Lower leg skin (tissue), 4 donors: ENCODE results near the gene CDKL5. TPM values are rescaled to one million over a fixed set of nuclear protein-coding genes. Genes with fewer than 3 reads are reported as not detected.

Source experiments
- DNase-seq, 2 donors: peaks; one replicate each; pipeline ENCODE4 v3.0.0-alpha.2; 2019; ENCODE audit warnings: low spot score in 2 of 2
- H3K4me3 ChIP-seq: fragments of 200-600 bp; sonication (generic); 2 replicates; pipeline ENCODE4 v1.5.1; 2017; ENCODE audit warnings: mild to moderate bottlenecking, low read depth; ENCODE audit not compliant: poor library complexity, severe bottlenecking
- CTCF ChIP-seq, 3 donors: fragments of 450-650 bp; IDR thresholded peaks; one replicate each; pipeline ENCODE4 v1.5.1; 2016; ENCODE audit warnings: antibody characterized with exemption in 3 of 3, mild to moderate bottlenecking in 3 of 3, moderate library complexity in 2 of 3
- POLR2A ChIP-seq, 2 donors: fragments of 450-650 bp; IDR thresholded peaks; one replicate each; pipeline ENCODE4 v1.6.1; 2016 to 2017; ENCODE audit warnings: antibody characterized with exemption in 2 of 2, mild to moderate bottlenecking in 1 of 2, moderate library complexity in 1 of 2
- WGBS, 2 donors: methylation state at CpG; one replicate each; pipeline ENCODE4 v1.1.5; 2018; 5-methylcytosine and 5-hydroxymethylcytosine counted together
- intact Hi-C: fragments of 100-400 bp; cut with DNase I; formaldehyde crosslinking; loops from one replicate; pipeline ENCODE4 v1.15.0; 2023; ENCODE audit warnings: low total_unique reads
- total RNA-seq, 4 donors: library from RNA; depleted of rRNA; stranded (reverse); fragments of >200 nt; gene quantifications; one replicate each; pipeline ENCODE4 v1.1.0, GENCODE V29; 2016

CDKL5 gene
- total RNA-seq, 4 donors from 2014 or later = 3.3 to 9.2 (median 5.1) TPM

DNA sequence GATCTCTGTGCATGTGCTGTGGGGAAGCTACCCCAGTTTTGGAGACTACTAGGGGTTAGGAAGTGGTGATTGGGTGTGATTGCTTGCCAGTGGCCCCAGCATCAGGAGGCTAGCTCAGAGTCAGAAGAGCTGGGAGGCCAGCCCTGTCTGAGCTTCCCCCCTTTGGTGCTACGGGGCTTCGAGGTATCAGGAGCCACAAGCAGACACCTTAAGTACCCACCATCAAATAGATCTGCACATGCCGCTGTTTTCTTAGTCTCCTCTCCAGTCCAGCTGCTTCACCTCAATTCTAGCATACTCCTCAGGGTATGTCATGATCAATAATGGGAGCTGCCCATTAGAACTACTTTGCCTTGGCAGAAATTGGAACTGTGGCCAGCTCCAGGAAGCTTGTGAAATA, 271.2 kb downstream of the CDKL5 start:
- TF ChIP-seq CTCF (IDR thresholded peaks at IDR 0.05) (no peak), POLR2A (IDR thresholded peaks at IDR 0.05) (no peak)
- intact Hi-C loops = no loop called here
- WGBS, 2 donors = 78 to 93% methylated on average over 2 to 3 of the region's 3 CpGs
- H3K4me3 ChIP-seq = no peak overlapping the region
- DNase-seq = no peak

GRCh38 chrX:18698737-18699650, 273.6 kb downstream of the CDKL5 start:
- TF ChIP-seq POLR2A (IDR thresholded peaks at IDR 0.05) (no peak), CTCF (IDR thresholded peaks at IDR 0.05) (no peak)
- intact Hi-C loops = no loop called here
- no peak overlapping the region for H3K4me3 ChIP-seq
- DNase-seq = no peak
- WGBS, 2 donors = 56 to 70% methylated on average over 12 of the region's 12 CpGs

DNA sequence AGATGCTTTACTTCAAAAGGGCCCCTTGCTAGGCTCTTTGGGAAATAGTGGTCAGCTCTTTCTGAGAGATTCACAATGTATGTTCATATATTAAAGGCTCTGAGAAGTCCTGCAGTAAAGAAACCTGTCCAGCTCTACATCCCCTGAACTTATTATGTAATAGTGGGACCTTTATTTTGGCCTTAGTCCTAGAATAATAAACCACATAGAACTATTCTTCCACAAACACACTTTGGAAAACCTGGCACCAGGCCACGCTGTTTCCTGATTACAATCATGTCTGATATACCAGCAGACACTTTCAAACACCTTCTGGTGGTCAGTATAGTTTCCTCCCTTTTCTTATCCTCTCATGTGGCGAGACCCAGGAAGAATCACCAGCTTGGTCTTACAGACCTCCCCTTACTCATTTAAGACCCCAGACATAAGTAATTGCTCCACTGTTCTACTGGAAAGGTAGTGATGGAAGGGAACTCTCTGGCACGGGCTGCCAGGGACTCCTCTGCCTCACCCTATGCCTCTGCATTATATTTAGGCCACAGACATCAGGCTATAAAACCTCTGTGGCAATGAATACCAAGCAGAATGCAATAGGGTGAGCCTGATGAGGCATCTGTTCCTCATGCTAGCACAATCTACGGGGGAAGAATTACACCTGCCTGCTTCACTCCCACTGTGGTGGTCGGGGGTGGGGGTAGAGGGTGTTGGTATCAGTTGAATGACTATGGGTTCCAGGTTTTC, 276.4 kb downstream of the CDKL5 start:
- no peak overlapping the region for H3K4me3 ChIP-seq
- WGBS, 2 donors = 67 to 76% methylated on average over 5 of the region's 5 CpGs
- intact Hi-C loops = no loop called here
- DNase-seq = no peak
- no peak for TF ChIP-seq POLR2A (IDR thresholded peaks at IDR 0.05)
- TF ChIP-seq CTCF (IDR thresholded peaks at IDR 0.05) = no peak

DNA sequence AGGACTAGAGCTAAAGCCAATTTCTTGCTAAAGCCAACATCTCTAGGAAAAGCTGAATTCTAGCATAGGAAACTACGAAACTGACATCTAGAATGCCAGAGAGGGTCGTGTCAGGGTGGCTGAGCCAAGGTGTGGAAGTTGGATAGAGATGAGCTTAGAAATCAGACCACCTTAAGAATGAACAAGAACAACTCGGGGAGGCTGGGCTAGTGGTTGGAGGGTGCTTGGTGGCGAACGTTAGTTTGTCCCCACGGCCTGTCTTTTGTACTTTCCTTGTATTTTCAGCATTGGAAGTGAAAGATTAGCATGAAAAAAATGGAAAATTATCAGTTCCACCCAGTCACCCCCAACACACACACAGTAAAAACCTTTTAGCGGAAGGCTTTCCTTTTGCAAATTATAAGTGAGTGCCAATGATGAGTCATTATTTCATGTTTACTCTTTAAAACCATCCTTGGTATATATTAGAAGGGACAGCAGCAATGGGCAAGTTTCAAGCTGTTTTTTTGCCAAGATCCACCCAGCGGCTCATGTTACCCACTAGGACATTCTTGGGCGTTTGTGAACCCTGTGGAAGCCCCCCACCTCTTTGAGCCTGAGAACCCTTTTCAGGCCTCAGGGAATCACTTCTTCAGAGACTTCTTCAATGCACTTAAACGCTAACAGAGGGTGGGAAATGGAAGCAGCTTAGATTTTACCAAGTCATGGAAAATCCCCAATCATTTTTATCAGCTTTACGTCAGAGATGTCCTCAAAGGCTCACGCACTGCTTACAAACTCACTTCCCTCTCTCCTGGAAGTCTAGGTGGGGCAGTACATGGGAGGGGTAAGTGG, 277.2 kb downstream of the CDKL5 start:
- 41 to 56% methylated on average over 12 of the region's 12 CpGs for WGBS, 2 donors
- no peak overlapping the region for H3K4me3 ChIP-seq
- TF ChIP-seq POLR2A (IDR thresholded peaks at IDR 0.05) = no peak
- no peak for TF ChIP-seq CTCF (IDR thresholded peaks at IDR 0.05)
- intact Hi-C loops = no loop called here
- DNase-seq = no peak

Other genes with a start within 250 kb of the CDKL5 start
- gene BEND2, start 204.7 kb upstream of the CDKL5 start, total RNA-seq = not detected
- gene SCML2, start 70.9 kb upstream of the CDKL5 start, total RNA-seq = 1 to 10 TPM; 1.9 to 5.4 (median 3.5) TPM
- gene RS1, start 246.5 kb downstream of the CDKL5 start, total RNA-seq = not detected